Neural cell (in vitro differentiated cells): ENCODE data around the gene MAGEC2. TPM values are rescaled to one million over a fixed set of nuclear protein-coding genes. Genes with fewer than 3 reads are reported as not detected.

Experiments
- H2AFZ ChIP-seq: fragments of 200-600, 300-800 bp; sonication (generic), shearing (Covaris generic); 2 replicates; pipeline ENCODE4 v1.6.0; 2014; ENCODE audit warnings: low read depth, mild to moderate bottlenecking, antibody characterized with exemption, low read length, moderate library complexity
- H3F3A ChIP-seq: fragments of 200-600 bp; shearing (Covaris generic); 2 replicates; pipeline ENCODE4 v1.6.1; 2016; ENCODE audit warnings: mild to moderate bottlenecking, moderate library complexity, mixed read lengths, antibody characterized with exemption, low read length; ENCODE audit not compliant: insufficient read depth, poor library complexity, severe bottlenecking
- H3K27ac ChIP-seq: fragments of 200-600, 300-800 bp; sonication (generic), shearing (Covaris generic); 2 replicates; pipeline ENCODE4 v1.5.1; 2014; ENCODE audit warnings: mild to moderate bottlenecking, low read length, moderate library complexity
- H3K27me3 ChIP-seq: fragments of 300-800, 200-600 bp; sonication (generic), shearing (Covaris generic); 2 replicates; pipeline ENCODE4 v1.6.0; 2014; ENCODE audit warnings: mild to moderate bottlenecking, low read depth, low read length, moderate library complexity; ENCODE audit not compliant: insufficient read depth
- H3K36me3 ChIP-seq: fragments of 300-800, 200-600 bp; sonication (generic), shearing (Covaris generic); 2 replicates; pipeline ENCODE4 v1.5.1; 2014; ENCODE audit warnings: mild to moderate bottlenecking, antibody characterized with exemption, low read length, moderate library complexity; ENCODE audit not compliant: insufficient read depth
- H3K4me2 ChIP-seq: fragments of 300-800, 200-600 bp; sonication (generic), shearing (Covaris generic); 2 replicates; pipeline ENCODE4 v1.6.0; 2014; ENCODE audit warnings: mild to moderate bottlenecking, low read length
- H3K4me3 ChIP-seq: fragments of 300-800, 200-600 bp; sonication (generic), shearing (Covaris generic); 2 replicates; pipeline ENCODE4 v1.5.1; 2014; ENCODE audit warnings: mild to moderate bottlenecking, low read length, moderate library complexity
- H3K79me2 ChIP-seq: fragments of 200-600 bp; shearing (Covaris generic); replicated peaks from 2 replicates; pipeline ENCODE4 v1.6.0; 2014; ENCODE audit warnings: mild to moderate bottlenecking, low read length, moderate library complexity; ENCODE audit not compliant: insufficient read depth
- H3K9ac ChIP-seq: fragments of 300-800, 200-600 bp; sonication (generic), shearing (Covaris generic); 2 replicates; pipeline ENCODE4 v1.6.1; 2016; ENCODE audit warnings: mild to moderate bottlenecking, low read length, mixed read lengths
- H3K9me2 ChIP-seq: fragments of 200-600 bp; shearing (Covaris generic); 2 replicates; pipeline ENCODE4 v1.6.1; 2016; ENCODE audit warnings: mild to moderate bottlenecking, low read length, mixed read lengths; ENCODE audit not compliant: insufficient read depth
- H3K9me3 ChIP-seq: fragments of 200-600, 300-800 bp; sonication (generic), shearing (Covaris generic); 2 replicates; pipeline ENCODE4 v1.6.1; 2016; ENCODE audit warnings: mild to moderate bottlenecking, mixed run types, low read length, moderate library complexity, mixed read lengths
- H4K20me1 ChIP-seq: fragments of 200-600 bp; shearing (Covaris generic); 2 replicates; pipeline ENCODE4 v1.6.1; 2016; ENCODE audit warnings: mild to moderate bottlenecking, mixed run types; ENCODE audit not compliant: insufficient read depth
- EP300 ChIP-seq: fragments of 450-650 bp; conservative IDR thresholded peaks from 2 replicates; pipeline ENCODE4 v1.6.1; 2014; ENCODE audit warnings: antibody characterized with exemption, mild to moderate bottlenecking, moderate library complexity; ENCODE audit not compliant: poor library complexity, severe bottlenecking
- MXI1 ChIP-seq: fragments of 450-650 bp; conservative IDR thresholded peaks from 2 replicates; pipeline ENCODE4 v1.6.1; 2014; ENCODE audit warnings: antibody characterized with exemption, mild to moderate bottlenecking; ENCODE audit not compliant: poor library complexity, severe bottlenecking
- SMC3 ChIP-seq: fragments of 450-650 bp; conservative IDR thresholded peaks from 2 replicates; pipeline ENCODE4 v1.6.1; 2014; ENCODE audit warnings: antibody characterized with exemption, mild to moderate bottlenecking, moderate library complexity; ENCODE audit not compliant: poor library complexity
- TAF1 ChIP-seq: IDR thresholded peaks from 2 replicates; pipeline ENCODE4 v1.6.1; 2012; ENCODE audit warnings: low read depth
- polyA plus RNA-seq: library from polyadenylated mRNA; depleted of rRNA; stranded (reverse); fragments of >200 nt; gene quantifications from 2 replicates; pipeline ENCODE4 v1.2.3, GENCODE V29; 2014
- TF ChIP-seq, protein P1 (sequence below): fragments of 450-650 bp; IDR thresholded peaks from 2 replicates; pipeline ENCODE4 v1.5.1; 2014; ENCODE audit warnings: antibody characterized with exemption, mild to moderate bottlenecking, moderate library complexity; ENCODE audit not compliant: poor library complexity, severe bottlenecking
- TF ChIP-seq, protein P2 (sequence below): IDR thresholded peaks from 2 replicates; pipeline ENCODE4 v1.6.1; 2012; ENCODE audit warnings: borderline replicate concordance

Gene MAGEC2
- polyA plus RNA-seq, 1 donor from 2014 or later, result not detected

GRCh38 chrX:142201113-142201512, 4.0 kb downstream of the MAGEC2 start:
- H3K4me3 ChIP-seq, result no peak overlapping the region
- H3K9me3 ChIP-seq, result no peaks in the 10 kb centered on the region
- no peaks in the 10 kb centered on the region for H3K36me3 ChIP-seq
- no peak overlapping the region for H3K9ac ChIP-seq
- H3K79me2 ChIP-seq, result no peaks in the 10 kb centered on the region
- H3F3A ChIP-seq, result no peaks in the 10 kb centered on the region
- H3K9me2 ChIP-seq, result no peaks in the 10 kb centered on the region
- no peak overlapping the region for H3K4me2 ChIP-seq
- no peaks in the 10 kb centered on the region for H4K20me1 ChIP-seq
- H3K27ac ChIP-seq, result no peak overlapping the region
- TF ChIP-seq, protein P1, sequence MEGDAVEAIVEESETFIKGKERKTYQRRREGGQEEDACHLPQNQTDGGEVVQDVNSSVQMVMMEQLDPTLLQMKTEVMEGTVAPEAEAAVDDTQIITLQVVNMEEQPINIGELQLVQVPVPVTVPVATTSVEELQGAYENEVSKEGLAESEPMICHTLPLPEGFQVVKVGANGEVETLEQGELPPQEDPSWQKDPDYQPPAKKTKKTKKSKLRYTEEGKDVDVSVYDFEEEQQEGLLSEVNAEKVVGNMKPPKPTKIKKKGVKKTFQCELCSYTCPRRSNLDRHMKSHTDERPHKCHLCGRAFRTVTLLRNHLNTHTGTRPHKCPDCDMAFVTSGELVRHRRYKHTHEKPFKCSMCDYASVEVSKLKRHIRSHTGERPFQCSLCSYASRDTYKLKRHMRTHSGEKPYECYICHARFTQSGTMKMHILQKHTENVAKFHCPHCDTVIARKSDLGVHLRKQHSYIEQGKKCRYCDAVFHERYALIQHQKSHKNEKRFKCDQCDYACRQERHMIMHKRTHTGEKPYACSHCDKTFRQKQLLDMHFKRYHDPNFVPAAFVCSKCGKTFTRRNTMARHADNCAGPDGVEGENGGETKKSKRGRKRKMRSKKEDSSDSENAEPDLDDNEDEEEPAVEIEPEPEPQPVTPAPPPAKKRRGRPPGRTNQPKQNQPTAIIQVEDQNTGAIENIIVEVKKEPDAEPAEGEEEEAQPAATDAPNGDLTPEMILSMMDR, result no peak
- TF ChIP-seq, protein P2, sequence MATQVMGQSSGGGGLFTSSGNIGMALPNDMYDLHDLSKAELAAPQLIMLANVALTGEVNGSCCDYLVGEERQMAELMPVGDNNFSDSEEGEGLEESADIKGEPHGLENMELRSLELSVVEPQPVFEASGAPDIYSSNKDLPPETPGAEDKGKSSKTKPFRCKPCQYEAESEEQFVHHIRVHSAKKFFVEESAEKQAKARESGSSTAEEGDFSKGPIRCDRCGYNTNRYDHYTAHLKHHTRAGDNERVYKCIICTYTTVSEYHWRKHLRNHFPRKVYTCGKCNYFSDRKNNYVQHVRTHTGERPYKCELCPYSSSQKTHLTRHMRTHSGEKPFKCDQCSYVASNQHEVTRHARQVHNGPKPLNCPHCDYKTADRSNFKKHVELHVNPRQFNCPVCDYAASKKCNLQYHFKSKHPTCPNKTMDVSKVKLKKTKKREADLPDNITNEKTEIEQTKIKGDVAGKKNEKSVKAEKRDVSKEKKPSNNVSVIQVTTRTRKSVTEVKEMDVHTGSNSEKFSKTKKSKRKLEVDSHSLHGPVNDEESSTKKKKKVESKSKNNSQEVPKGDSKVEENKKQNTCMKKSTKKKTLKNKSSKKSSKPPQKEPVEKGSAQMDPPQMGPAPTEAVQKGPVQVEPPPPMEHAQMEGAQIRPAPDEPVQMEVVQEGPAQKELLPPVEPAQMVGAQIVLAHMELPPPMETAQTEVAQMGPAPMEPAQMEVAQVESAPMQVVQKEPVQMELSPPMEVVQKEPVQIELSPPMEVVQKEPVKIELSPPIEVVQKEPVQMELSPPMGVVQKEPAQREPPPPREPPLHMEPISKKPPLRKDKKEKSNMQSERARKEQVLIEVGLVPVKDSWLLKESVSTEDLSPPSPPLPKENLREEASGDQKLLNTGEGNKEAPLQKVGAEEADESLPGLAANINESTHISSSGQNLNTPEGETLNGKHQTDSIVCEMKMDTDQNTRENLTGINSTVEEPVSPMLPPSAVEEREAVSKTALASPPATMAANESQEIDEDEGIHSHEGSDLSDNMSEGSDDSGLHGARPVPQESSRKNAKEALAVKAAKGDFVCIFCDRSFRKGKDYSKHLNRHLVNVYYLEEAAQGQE, result no peak
- no peaks in the 10 kb centered on the region for H3K27me3 ChIP-seq
- no peak overlapping the region for H2AFZ ChIP-seq

- Histone ChIP-seq H3K4me3 (no peak overlapping the region), H3K9me2 (no peaks in the 10 kb centered on the region), H3K9ac (no peak overlapping the region), H3K4me2 (no peak overlapping the region), H3F3A (no peaks in the 10 kb centered on the region), H4K20me1 (no peaks in the 10 kb centered on the region), H3K79me2 (no peaks in the 10 kb centered on the region), H3K27ac (no peak overlapping the region), H3K27me3 (no peaks in the 10 kb centered on the region), H3K9me3 (no peaks in the 10 kb centered on the region), H2AFZ (no peak overlapping the region), H3K36me3 (no peaks in the 10 kb centered on the region)
- no peak for TF ChIP-seq MXI1
- TF ChIP-seq TAF1, result no peak
- no peak for TF ChIP-seq SMC3
- no peak for TF ChIP-seq EP300
Measured at GRCh38 chrX:142186103-142186502, 19.0 kb downstream of the MAGEC2 start.

DNA sequence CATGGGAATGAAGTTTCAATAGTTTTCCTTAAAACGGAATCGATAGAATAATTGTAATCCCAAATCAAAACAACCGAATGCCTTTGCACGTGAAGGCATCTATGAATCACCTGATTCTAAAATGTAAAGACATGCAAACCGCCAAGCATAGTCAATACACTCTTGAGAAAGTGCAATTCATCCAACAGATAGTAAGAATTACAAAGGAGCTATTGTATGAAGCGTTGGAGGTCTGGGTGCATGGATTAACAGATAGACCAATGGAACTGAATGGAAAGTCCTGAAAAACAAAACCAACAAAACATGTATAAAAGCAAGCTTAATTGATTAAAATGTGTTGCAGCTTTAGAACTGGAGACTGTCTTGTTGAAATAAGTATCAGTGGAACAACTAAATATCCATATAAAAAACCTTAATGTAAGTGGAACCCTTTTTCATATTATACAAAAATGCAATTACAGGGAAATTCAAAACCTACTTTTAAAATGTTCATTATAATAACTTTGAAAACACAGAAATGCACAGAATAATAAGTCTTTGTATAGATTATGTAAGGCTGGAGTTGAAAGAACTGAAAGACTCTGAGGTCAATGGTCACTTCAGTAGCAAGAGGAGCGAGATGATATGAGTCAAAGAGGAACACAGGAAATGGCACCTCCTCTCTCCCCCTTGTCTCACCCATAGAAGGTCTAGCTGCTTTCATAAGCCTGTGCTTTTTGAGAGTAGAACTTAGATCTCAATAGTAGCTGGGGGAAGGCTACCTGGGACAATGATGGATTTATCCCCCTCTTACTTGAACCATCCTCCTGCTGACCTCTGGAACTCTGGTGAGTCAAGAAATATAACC, 20.1 kb downstream of the MAGEC2 start:
- H3K4me2 ChIP-seq, result no peak overlapping the region
- no peak overlapping the region for H3K9ac ChIP-seq
- no peak for TF ChIP-seq SMC3
- no peaks in the 10 kb centered on the region for H3F3A ChIP-seq
- no peaks in the 10 kb centered on the region for H3K79me2 ChIP-seq
- H3K9me3 ChIP-seq, result no peaks in the 10 kb centered on the region
- H4K20me1 ChIP-seq, result no peaks in the 10 kb centered on the region
- H3K27me3 ChIP-seq, result no peaks in the 10 kb centered on the region
- H3K9me2 ChIP-seq, result no peaks in the 10 kb centered on the region
- H3K27ac ChIP-seq, result no peak overlapping the region
- no peaks in the 10 kb centered on the region for H3K36me3 ChIP-seq
- H3K4me3 ChIP-seq, result no peak overlapping the region
- no peak overlapping the region for H2AFZ ChIP-seq
